Testis (tissue), 2 donors: ENCODE measurements around the gene PXK.

Experiments used
- CTCF ChIP-seq, 3 experiments: fragments of 450-650 bp in 2 of 3; fragments of 200-600 bp in 1 of 3; sonication (generic) in 1 of 3; IDR thresholded peaks; one replicate each; pipeline ENCODE4 v1.5.1; 2016 to 2019; ENCODE audit warnings: antibody characterized with exemption in 3 of 3, mild to moderate bottlenecking in 2 of 3, moderate library complexity in 1 of 3
- POLR2A ChIP-seq: fragments of 450-650 bp; IDR thresholded peaks from one replicate; pipeline ENCODE4 v1.6.1; 2017; ENCODE audit warnings: antibody characterized with exemption, mild to moderate bottlenecking, moderate library complexity

DNA sequence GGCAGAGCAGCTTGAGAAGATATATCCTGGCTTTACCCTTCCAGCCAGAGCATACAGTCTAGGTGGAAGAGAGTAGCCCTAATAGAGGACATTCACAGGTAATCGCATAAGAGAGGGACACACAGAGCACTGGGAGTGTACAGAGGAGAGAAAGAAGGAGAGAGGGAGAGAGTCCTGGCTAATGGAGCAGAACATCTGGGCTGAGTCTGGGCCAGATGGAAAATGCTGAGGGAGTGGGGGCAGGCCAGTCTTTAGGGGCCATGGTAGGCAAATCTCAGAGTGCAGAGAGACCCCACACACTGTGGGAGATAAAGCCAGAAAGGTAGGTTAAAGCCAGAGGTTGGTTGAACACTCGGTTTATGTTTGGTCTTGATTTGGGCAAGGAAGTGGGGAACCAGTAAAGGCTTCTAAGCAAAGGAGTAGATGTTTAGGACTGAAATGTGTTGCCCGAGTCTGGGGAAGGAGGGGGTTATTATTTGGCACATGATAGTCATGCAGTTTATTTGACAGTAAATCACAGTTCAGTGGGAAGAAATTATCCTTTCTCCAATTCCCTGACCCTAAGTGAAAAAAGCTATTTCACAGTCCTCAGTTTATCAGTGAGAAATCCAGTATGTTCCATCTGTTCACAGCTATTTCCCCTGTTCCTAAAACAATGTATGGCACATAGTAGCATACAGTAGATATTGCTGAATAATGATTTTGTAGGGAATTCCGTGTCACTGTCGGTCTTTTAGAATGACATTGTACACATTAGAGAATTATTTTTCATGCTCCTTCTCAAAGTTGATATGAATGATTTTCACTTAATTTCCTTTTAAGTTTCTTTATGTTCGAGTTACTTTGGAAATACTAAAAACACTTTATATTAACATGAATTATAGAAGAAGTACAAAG lies 55.2 kb downstream of the PXK start:
- TF ChIP-seq CTCF (IDR thresholded peaks at IDR 0.05), result no peak
- TF ChIP-seq POLR2A, result no peak
